ENCODE results near the gene OSBPL9.

Gene OSBPL9

GRCh38 chr1:51636764-51637522, 20.1 kb downstream of the OSBPL9 start (continued):
- TF ChIP-seq PRDM6 (tag by site-specific recombination; IDR thresholded peaks at IDR 0.05): 0 out of 2 replicates have a peak, but pooled peaks have one; percentile 15
- TF ChIP-seq ZNF692 (tag by site-specific recombination; IDR thresholded peaks at IDR 0.05): peak; percentile 48; the same call in 1 of the 2 replicates
- TF ChIP-seq KLF8 (tag by site-specific recombination; IDR thresholded peaks at IDR 0.05): peak; percentile 76
- TF ChIP-seq KLF16 (tag by site-specific recombination; IDR thresholded peaks at IDR 0.05): peak; percentile 48; the same call in 1 of the 2 replicates
- 0 out of 2 replicates have a peak, but pooled peaks have one; percentile 47 for TF ChIP-seq IKZF3 (tag by site-specific recombination; IDR thresholded peaks at IDR 0.05)
- TF ChIP-seq ZEB2 (tag by site-specific recombination; IDR thresholded peaks at IDR 0.05): peak; percentile 93
- peak; percentile 97 for TF ChIP-seq OSR2 (tag by site-specific recombination; IDR thresholded peaks at IDR 0.05)
- TF ChIP-seq ZNF202 (tag by site-specific recombination; IDR thresholded peaks at IDR 0.05; ENCODE audit: borderline replicate concordance): no peak
- TF ChIP-seq ZNF248 (tag by site-specific recombination; IDR thresholded peaks at IDR 0.05): no peak
- 0 out of 2 replicates have a peak, but pooled peaks have one; percentile 37 for TF ChIP-seq ZNF341 (tag by site-specific recombination; IDR thresholded peaks at IDR 0.05; ENCODE audit: low read depth)
- TF ChIP-seq KLF17 (tag by site-specific recombination; IDR thresholded peaks at IDR 0.05): peak; percentile 81; the same call in 1 of the 2 replicates
- peak; percentile 76; the same call in 1 of the 2 replicates for TF ChIP-seq ZNF664 (tag by site-specific recombination; IDR thresholded peaks at IDR 0.05)
- no peak for TF ChIP-seq ZBTB48 (tag by site-specific recombination; IDR thresholded peaks at IDR 0.05)
- no peak for TF ChIP-seq ZNF223 (tag by site-specific recombination; IDR thresholded peaks at IDR 0.05)
- no peak for TF ChIP-seq ZNF610 (tag by site-specific recombination; IDR thresholded peaks at IDR 0.05; ENCODE audit: borderline replicate concordance)
- peak; percentile 64; the same call in 1 of the 2 replicates for TF ChIP-seq BCL11B (tag by site-specific recombination; IDR thresholded peaks at IDR 0.05; ENCODE audit: low read depth)
- peak; percentile 75 for TF ChIP-seq ZNF24 (tag by site-specific recombination; IDR thresholded peaks at IDR 0.05)
- no peak for TF ChIP-seq ZNF132 (tag by site-specific recombination; IDR thresholded peaks at IDR 0.05; ENCODE audit: borderline replicate concordance)
- TF ChIP-seq ZNF18 (tag by site-specific recombination; IDR thresholded peaks at IDR 0.05): peak; percentile 77
- peak; percentile 89 for TF ChIP-seq HIC1 (tag by site-specific recombination; IDR thresholded peaks at IDR 0.05)
- peak; percentile 89 for TF ChIP-seq WT1 (tag by site-specific recombination; IDR thresholded peaks at IDR 0.05)
- TF ChIP-seq BCL11A (tag by site-specific recombination; IDR thresholded peaks at IDR 0.05; ENCODE audit: low read depth): peak; percentile 98; the same call in 1 of the 2 replicates
- peak; percentile 94 for TF ChIP-seq ZNF394 (tag by site-specific recombination; IDR thresholded peaks at IDR 0.05; ENCODE audit: borderline replicate concordance)
- peak; percentile 31; the same call in 1 of the 2 replicates for TF ChIP-seq ZNF146 (tag by site-specific recombination; IDR thresholded peaks at IDR 0.05)
- peak; percentile 39; the same call in 1 of the 2 replicates for TF ChIP-seq ZNF10 (tag by site-specific recombination; IDR thresholded peaks at IDR 0.05)
- no peak for TF ChIP-seq ZNF830 (tag by site-specific recombination; IDR thresholded peaks at IDR 0.05; ENCODE audit: low read depth)
- peak; percentile 61; the same call in 1 of the 2 replicates for TF ChIP-seq MZF1 (tag by site-specific recombination; IDR thresholded peaks at IDR 0.05; ENCODE audit: borderline replicate concordance)
- TF ChIP-seq ZNF600 (tag by site-specific recombination; IDR thresholded peaks at IDR 0.05): peak; percentile 95
- TF ChIP-seq ZNF792 (tag by site-specific recombination; IDR thresholded peaks at IDR 0.05): no peak
- TF ChIP-seq SP3 (tag by site-specific recombination; IDR thresholded peaks at IDR 0.05): peak; percentile 62

All from HEK293 (cell line).